WTC11 (cell line): Measurements from ENCODE around the gene PLBD2. TPM values are rescaled to one million over a fixed set of nuclear protein-coding genes. Genes with fewer than 3 reads are reported as not detected.

Source experiments
- ATAC-seq: fragments of 200-7000 bp; cut with Tn5 transposase; 2 replicates; pipeline ENCODE4 v1.10.0; 2021; ENCODE audit warnings: mild to moderate bottlenecking, moderate library complexity
- CTCF ChIA-PET: fragments of 300-600 bp; sonication (Branson Sonifier 250); formaldehyde crosslinking; loops from one replicate; lab custom pipeline; 2021; ENCODE audit warnings: antibody characterized with exemption; lab: Charles Lee
- POLR2A ChIA-PET: fragments of 350-600 bp; sonication (Branson Sonifier 250); formaldehyde crosslinking; loops from one replicate; lab custom pipeline; 2021; ENCODE audit warnings: antibody characterized with exemption; lab: Charles Lee
- DNase-seq: peaks from one replicate; pipeline ENCODE4 v3.0.0; 2021; ENCODE audit warnings: low spot score
- H3K27ac Mint-ChIP-seq: 2 replicates; pipeline ENCODE4 v1.8.0; 2021; ENCODE audit warnings: mixed read lengths
- H3K27me3 Mint-ChIP-seq: 2 replicates; pipeline ENCODE4 v1.8.0; 2021; ENCODE audit warnings: low read depth, mild to moderate bottlenecking, moderate library complexity, mixed read lengths
- H3K36me3 Mint-ChIP-seq: 2 replicates; pipeline ENCODE4 v1.8.0; 2021; ENCODE audit warnings: mixed read lengths
- H3K4me1 Mint-ChIP-seq: 2 replicates; pipeline ENCODE4 v1.8.0; 2022; ENCODE audit warnings: mixed read lengths
- H3K4me3 Mint-ChIP-seq: 2 replicates; pipeline ENCODE4 v1.8.0; 2021; ENCODE audit warnings: mild to moderate bottlenecking, moderate library complexity, mixed read lengths
- H3K9me3 Mint-ChIP-seq: 2 replicates; pipeline ENCODE4 v1.8.0; 2021; ENCODE audit warnings: mixed read lengths
- ARID4B ChIP-seq: sonication (generic); formaldehyde crosslinking; IDR thresholded peaks from 2 replicates; pipeline ENCODE4 v1.8.0; 2023; ENCODE audit warnings: missing genetic modification reagents, mild to moderate bottlenecking, borderline replicate concordance
- CREM ChIP-seq: sonication (generic); formaldehyde crosslinking; IDR thresholded peaks from 2 replicates; pipeline ENCODE4 v1.8.1; 2022; ENCODE audit warnings: mild to moderate bottlenecking, missing genetic modification reagents, moderate library complexity
- E2F1 ChIP-seq: sonication (generic); formaldehyde crosslinking; IDR thresholded peaks from 2 replicates; pipeline ENCODE4 v1.8.0; 2022; ENCODE audit warnings: mild to moderate bottlenecking, missing genetic modification reagents
- MYBL2 ChIP-seq: sonication (generic); formaldehyde crosslinking; IDR thresholded peaks from 2 replicates; pipeline ENCODE4 v1.8.1; 2023; ENCODE audit warnings: mild to moderate bottlenecking, moderate library complexity, missing genetic modification reagents
- NFE2L1 ChIP-seq: sonication (generic); formaldehyde crosslinking; IDR thresholded peaks from 2 replicates; pipeline ENCODE4 v1.8.1; 2023; ENCODE audit warnings: missing genetic modification reagents
- NR2C2 ChIP-seq: sonication (generic); formaldehyde crosslinking; IDR thresholded peaks from 2 replicates; pipeline ENCODE4 v1.8.0; 2022; ENCODE audit warnings: mild to moderate bottlenecking, missing genetic modification reagents
- OVOL2 ChIP-seq: fragments of 250-450 bp; sonication (Bioruptor Pico); IDR thresholded peaks from 2 replicates; pipeline ENCODE4 v1.9.0; 2021; ENCODE audit warnings: mild to moderate bottlenecking, borderline replicate concordance
- TCF7 ChIP-seq: sonication (generic); formaldehyde crosslinking; IDR thresholded peaks from 2 replicates; pipeline ENCODE4 v1.8.0; 2022; ENCODE audit warnings: mild to moderate bottlenecking, low read depth, missing genetic modification reagents, moderate library complexity
- TEAD1 ChIP-seq: sonication (generic); formaldehyde crosslinking; IDR thresholded peaks from 2 replicates; pipeline ENCODE4 v1.8.0; 2022; ENCODE audit warnings: mild to moderate bottlenecking, missing genetic modification reagents
- ZNF232 ChIP-seq: sonication (generic); formaldehyde crosslinking; IDR thresholded peaks from 2 replicates; pipeline ENCODE4 v1.8.0; 2022; ENCODE audit warnings: mild to moderate bottlenecking, missing genetic modification reagents
- total RNA-seq: library from RNA; stranded (reverse); gene quantifications from 3 replicates; pipeline ENCODE4 v1.2.3, GENCODE V29; 2021
- TF ChIP-seq, protein P1 (sequence below): sonication (generic); formaldehyde crosslinking; IDR thresholded peaks from 2 replicates; pipeline ENCODE4 v1.8.1; 2022; ENCODE audit warnings: low read depth, missing genetic modification reagents, borderline replicate concordance
- TF ChIP-seq, protein P2 (sequence below): sonication (generic); formaldehyde crosslinking; IDR thresholded peaks from 2 replicates; pipeline ENCODE4 v1.8.1; 2022; ENCODE audit warnings: mild to moderate bottlenecking, missing genetic modification reagents, moderate library complexity, borderline replicate concordance

Gene PLBD2
- total RNA-seq, 1 experiment from 2014 or later, result 34.8 TPM

GRCh38 chr12:113358381-113359132, at the start of gene PLBD2 (continued):
- TF ChIP-seq CREM (CRISPR knock-in tag) (peak; percentile 84), OVOL2 (CRISPR knock-in tag) (no peak), TEAD1 (CRISPR knock-in tag) (peak; percentile 63; the same call in 1 of the 2 replicates)
- TF ChIP-seq, protein P1, sequence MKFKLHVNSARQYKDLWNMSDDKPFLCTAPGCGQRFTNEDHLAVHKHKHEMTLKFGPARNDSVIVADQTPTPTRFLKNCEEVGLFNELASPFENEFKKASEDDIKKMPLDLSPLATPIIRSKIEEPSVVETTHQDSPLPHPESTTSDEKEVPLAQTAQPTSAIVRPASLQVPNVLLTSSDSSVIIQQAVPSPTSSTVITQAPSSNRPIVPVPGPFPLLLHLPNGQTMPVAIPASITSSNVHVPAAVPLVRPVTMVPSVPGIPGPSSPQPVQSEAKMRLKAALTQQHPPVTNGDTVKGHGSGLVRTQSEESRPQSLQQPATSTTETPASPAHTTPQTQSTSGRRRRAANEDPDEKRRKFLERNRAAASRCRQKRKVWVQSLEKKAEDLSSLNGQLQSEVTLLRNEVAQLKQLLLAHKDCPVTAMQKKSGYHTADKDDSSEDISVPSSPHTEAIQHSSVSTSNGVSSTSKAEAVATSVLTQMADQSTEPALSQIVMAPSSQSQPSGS (CRISPR knock-in tag), result no peak
- TF ChIP-seq, all 79 proteins: peak for 22

GRCh38 chr12:113310489-113310888, 47.9 kb upstream of the PLBD2 start:
- Mint-ChIP-seq H3K4me3 (no peak overlapping the region), H3K36me3 (peaks cover 15% of the 10 kb centered on the region), H3K27me3 (no peaks in the 10 kb centered on the region), H3K4me1 (peaks cover 3% of the 10 kb centered on the region; the same call in 1 of the 2 replicates), H3K27ac (no peak overlapping the region), H3K9me3 (peaks cover 6% of the 10 kb centered on the region)
- POLR2A ChIA-PET, result no interaction called here
- TF ChIP-seq OVOL2 (CRISPR knock-in tag) (no peak), ZNF232 (CRISPR knock-in tag) (no peak)
- ATAC-seq, result peak; percentile 37
- CTCF ChIA-PET, result interaction anchor here (0.7 to 1.7 kb wide), 6 partner anchors 10 to 115 kb away, joined by 3 to 7 read pairs (median 4); no protein-coding TSS in a partner anchor
- no peak for DNase-seq

DNA sequence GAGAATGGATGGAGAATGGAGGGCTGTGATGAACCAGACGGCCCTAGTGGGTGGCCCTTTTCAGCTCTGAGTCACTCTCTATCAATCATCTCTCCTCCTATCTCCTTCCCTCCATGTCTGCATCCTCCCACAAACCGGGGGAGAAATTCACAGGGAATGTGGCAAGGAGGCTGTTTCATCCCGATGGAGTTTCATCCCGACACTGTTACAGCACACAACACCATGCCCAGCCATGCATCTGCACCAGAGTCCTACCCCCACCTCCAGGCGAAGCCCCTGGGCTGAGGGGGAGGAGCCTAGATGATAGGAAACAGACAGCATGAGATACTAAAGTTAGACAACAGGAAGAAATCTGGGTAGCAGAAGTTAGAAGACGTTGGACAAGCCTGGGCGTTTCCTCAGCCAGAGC, 44.3 kb upstream of the PLBD2 start:
- Mint-ChIP-seq H3K4me1 (no peaks in the 10 kb centered on the region), H3K4me3 (no peak overlapping the region), H3K27me3 (no peaks in the 10 kb centered on the region), H3K36me3 (peaks cover 26% of the 10 kb centered on the region)
- ChIA-PET POLR2A (no interaction called here), CTCF (no interaction called here)
- no peak for DNase-seq
- no peak for TF ChIP-seq MYBL2 (CRISPR knock-in tag)
- no peak for TF ChIP-seq CREM (CRISPR knock-in tag)
- no peak for TF ChIP-seq ARID4B (CRISPR knock-in tag)
- no peak for TF ChIP-seq NFE2L1 (CRISPR knock-in tag)
- no peak for TF ChIP-seq E2F1 (CRISPR knock-in tag)
- TF ChIP-seq, protein P2, sequence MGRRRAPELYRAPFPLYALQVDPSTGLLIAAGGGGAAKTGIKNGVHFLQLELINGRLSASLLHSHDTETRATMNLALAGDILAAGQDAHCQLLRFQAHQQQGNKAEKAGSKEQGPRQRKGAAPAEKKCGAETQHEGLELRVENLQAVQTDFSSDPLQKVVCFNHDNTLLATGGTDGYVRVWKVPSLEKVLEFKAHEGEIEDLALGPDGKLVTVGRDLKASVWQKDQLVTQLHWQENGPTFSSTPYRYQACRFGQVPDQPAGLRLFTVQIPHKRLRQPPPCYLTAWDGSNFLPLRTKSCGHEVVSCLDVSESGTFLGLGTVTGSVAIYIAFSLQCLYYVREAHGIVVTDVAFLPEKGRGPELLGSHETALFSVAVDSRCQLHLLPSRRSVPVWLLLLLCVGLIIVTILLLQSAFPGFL (CRISPR knock-in tag), result no peak
- TF ChIP-seq, protein P1 (CRISPR knock-in tag), result no peak
- TF ChIP-seq NR2C2 (CRISPR knock-in tag), result no peak
- TF ChIP-seq TCF7 (CRISPR knock-in tag), result no peak
- TF ChIP-seq, all 79 proteins: peak for 0
- peak overlapping the region; percentile 27; the same call in 1 of the 2 replicates for H3K27ac Mint-ChIP-seq
- ATAC-seq, result no peak
- peaks cover 17% of the 10 kb centered on the region for H3K9me3 Mint-ChIP-seq
